ENCODE results near the gene ASB1.
"Not testable (repeated sequence)": the region's sequence is repeated elsewhere in the genome, so short reads cannot be mapped to it uniquely, and the experiment has no call there.

Gene ASB1

DNA sequence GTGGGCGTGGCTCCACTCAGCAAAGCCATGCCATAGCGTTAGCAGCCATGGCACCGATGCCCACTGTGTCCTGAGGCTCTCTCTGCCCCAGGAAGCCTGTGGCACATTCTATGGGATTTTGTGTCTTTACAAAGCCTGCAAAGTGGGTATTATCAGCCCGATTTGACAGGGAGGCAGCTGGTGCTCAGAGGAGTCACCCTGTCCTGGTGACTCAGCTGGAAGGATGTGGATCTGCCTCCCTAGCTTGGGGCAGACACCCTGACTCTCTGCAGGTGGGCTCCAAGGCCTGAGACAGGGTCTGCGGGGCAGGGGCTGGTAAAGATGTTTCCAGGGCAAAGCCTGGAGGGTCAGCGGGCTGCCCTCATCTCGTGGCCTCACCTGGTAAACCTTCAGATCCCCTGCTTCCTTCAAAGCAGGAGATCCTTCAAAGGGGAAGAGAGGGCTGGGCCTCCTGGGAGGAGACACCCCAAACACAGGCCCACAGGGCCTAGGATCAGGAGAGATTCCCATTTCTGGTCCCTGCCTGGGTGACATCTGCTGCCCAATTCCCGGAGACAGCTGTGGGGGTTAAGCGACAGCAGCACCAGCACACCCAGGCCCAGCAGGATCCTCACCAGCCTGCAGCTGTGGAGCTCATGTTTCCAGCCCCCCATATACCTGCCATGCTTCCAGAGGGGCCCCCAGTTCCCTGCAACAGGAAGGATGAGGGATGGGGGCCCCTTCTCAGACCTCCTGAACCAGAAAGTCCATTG lies 3.0 kb upstream of the ASB1 start:
- no peak for DNase-seq (ENCODE audit: low read depth)

DNA sequence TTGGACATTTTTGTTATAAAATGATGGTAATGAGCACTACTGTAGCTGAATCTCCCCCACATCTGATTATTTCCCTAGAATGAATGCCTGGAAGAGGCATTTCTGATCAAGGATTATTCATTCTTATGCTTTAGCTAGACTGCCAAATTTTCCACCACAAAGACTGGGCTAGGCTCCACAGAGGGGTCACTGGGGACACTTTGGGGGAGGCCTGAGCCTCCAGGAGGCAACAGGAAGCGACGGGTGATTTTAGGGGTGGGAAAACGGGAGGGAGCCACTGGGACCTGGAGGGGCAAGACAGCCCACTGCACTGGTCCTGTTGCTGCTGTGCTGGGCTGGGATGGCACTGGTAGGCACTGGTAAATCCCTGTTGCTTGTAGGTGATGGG lies 2.4 kb upstream of the ASB1 start:
- DNase-seq (ENCODE audit: low read depth): no peak

DNA sequence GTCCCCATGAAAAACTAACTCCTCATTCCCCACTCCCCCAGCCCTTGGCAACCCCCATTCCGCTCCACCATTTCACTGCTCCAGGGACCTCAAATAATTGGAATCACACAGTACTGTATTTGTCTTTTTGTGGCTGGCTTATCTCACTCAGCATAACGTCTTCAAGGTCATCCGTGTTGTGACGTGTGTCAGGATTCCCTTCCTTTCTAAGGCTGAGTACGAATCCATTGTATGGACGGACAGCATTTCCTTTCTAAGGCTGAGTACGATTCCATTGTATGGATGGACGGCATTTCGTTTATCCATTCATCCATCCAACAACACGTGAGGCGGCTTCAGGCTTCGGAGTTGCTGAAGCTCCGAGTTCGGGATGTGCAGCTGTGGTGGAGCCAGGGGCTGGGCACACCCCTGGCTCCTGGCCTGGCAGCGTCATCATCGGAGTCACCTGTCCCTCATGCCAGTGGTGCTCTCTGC lies 1.2 kb upstream of the ASB1 start:
- no peak for DNase-seq (ENCODE audit: low read depth)

DNA sequence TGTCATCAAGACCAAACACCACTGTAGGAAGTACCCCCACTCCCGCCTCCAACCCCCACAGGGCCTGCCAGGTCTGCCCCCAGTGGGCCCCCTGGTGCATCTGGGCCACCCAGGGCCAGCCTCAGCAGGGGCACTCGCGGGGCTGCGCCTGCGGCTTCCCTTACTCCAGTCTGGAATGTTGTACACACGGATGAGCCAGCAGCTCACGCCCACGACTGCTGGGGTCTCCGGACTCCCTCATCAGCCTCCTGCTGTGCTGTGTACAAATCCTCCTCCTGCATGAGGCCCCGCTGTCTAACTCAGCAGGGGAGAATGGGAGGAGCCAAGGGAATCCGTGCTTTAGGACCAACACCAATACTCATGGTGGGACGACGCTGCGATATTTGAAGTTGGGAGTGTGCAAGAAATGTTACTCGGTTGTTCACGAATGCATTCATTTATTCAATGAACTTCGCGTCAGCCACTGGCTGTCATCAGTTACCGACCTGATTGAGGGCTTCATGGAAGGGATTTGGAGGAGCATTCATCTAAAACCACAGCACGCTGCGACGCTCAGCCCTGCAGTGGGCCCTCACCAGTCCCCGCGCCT lies 654 bp upstream of the ASB1 start:
- no peak for DNase-seq (ENCODE audit: low read depth)

DNA sequence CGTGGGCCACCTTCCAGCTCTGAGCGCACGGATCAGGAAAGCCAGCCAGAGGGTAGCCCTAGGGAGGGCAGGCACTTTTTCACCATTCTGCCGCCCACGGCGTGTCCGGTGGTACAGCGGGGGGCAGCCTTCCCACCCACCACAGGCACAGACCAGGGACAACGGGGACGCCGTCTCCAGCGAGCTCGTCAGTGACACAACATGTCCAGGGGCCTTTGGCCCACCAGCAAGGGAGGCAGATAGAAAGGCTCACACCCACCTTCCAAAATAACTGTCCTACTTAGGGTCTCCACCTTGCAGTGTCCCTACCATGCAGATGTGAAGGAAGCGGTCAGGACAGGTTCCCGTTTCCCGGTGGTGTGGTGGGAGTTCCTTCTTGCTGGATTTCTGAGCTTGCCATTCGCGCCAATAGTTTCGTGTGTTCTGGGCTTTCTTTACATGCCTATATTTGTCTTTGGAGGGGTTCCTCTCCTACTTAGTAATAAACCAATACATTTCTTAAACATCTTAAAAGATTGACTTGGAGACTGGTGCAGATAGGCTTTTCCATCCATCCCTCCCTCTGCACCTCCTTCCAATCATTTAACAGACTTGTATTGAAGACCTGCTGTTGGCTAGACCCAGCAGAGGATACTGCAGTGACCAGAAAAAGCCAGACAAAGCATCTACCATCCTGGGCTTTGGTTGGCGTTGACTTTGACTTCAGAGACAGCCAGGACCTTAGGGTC lies 872 bp downstream of the ASB1 start:
- DNase-seq (ENCODE audit: low read depth): no peak

DNA sequence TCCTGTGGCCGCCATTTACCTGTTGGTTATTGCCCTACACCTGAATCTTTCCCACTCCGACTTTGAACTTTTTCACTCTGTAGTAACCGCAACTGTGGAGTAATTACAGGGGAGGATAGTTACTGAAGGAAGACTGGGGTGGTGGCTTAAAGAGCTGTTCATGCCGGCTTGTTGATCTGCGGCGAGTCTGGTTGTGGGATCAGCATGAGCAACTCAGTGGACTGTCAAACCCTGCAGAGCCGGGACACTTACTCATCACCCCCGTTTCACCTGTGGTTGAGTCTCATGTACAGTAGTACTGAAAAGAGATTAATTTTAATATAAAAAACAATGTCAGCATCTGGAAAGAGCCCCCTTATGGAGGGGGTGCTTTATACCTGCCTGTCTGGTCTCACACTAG lies 2.1 kb downstream of the ASB1 start:
- no peak for DNase-seq (ENCODE audit: low read depth)

DNA sequence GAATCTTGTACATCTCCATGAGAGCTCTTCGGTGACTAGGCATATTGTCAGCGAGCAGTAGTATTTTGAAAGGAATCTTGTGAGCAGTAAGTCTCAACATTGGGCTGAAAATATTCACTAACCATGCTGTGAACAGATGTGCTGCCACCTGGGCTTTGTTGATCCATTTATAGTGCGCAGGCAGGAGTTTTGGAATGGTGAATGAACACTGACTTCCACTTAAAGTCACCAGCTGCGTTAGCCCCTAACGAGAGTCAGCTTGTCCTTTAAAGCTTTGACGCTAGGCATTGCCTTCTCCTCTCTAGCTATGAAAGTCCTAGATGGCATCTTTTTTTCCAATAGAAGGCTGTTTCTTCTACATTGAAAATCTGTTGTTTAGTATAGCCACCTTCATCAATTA lies 4.1 kb downstream of the ASB1 start:
- DNase-seq (ENCODE audit: low read depth): no peak

DNA sequence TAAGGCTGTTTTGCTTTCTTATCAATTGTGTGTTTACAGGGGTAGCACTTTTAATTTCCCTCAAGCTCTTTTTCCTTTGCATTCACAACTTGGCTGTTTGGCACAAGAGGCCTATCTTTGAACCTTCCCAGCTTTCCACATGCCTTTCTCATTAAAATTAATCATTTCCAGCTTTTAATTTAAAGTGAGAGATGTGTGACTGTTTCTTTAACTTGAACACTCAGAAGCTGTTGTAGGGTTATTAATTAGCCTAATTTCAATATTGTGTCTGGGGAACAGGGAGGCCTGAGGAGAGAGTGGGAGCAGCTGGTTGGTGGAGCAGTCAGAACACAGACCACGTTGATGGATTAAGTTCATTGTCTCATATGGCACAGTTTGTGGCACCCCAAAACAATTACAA lies 4.7 kb downstream of the ASB1 start:
- no peak for DNase-seq (ENCODE audit: low read depth)

DNA sequence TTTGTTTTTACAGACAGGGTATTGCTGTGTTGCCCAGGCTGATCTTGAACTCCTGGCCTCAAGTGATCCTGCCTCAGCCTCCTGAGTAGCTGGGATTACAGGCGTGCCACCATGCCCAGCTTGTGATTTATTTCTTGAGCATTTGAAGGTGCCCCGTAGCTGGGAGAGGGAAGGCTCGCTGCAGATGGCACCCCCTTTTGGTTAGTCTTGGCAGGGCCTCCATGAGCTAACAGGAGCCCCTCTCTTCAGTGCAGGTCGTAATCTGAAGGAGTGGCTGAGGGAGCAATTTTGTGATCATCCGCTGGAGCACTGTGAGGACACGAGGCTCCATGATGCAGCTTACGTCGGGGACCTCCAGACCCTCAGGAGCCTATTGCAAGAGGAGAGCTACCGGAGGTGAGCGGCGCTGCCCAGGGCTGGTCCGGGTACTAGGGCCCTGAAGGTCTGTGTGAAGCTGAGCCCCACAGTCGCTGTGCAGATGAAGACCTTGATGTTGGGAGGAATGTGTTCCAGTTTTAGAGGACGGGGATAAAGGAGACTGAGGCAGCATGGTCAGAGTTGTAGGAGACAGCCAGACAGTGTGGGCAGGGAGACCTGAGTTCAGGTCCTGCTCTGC lies 6.7 kb downstream of the ASB1 start:
- DNase-seq (ENCODE audit: low read depth): no peak

DNA sequence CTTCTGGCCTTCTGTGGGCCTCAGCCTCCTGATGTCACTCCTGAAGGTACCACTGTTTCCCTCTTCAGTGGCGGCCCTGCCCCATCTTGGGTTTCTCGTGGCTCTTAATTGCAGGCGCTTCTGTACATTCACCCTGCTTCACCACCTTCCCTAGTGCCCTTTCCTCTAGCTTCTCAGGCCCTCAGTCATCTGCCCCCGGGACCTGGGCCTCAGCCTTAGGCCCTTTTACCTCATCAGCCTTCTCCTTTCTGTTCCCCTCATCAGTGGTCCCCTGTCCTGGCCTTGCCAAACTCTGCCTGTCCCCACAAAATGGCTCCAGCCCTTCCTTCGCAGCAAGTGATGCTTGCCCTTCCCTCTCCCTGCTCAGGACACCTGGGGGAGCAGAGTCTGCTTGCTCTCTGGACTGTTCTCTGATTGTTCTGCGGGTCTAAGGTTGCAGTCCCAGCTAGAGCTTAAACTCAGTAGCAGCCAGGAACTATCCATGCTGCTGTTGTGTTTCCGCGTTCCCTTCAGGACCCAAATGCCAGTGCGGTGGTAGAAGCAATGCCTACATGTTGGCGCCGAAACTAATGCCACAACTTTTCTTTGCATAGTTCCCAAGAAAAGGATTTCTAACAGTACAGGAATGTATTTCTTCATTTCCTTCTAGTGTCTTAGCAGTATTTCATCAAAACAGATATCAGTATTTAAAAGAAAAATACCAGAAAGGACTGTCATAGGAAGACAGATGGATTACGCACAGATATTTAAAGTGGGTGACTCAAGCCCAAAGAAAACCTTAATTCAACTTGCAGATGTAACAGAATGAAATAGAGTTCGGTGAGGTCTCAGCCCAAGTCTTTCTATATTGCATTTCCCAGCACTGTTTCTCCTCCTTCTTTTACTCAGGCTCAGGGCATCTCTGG lies 7.5 kb downstream of the ASB1 start:
- no peak for DNase-seq (ENCODE audit: low read depth)

DNA sequence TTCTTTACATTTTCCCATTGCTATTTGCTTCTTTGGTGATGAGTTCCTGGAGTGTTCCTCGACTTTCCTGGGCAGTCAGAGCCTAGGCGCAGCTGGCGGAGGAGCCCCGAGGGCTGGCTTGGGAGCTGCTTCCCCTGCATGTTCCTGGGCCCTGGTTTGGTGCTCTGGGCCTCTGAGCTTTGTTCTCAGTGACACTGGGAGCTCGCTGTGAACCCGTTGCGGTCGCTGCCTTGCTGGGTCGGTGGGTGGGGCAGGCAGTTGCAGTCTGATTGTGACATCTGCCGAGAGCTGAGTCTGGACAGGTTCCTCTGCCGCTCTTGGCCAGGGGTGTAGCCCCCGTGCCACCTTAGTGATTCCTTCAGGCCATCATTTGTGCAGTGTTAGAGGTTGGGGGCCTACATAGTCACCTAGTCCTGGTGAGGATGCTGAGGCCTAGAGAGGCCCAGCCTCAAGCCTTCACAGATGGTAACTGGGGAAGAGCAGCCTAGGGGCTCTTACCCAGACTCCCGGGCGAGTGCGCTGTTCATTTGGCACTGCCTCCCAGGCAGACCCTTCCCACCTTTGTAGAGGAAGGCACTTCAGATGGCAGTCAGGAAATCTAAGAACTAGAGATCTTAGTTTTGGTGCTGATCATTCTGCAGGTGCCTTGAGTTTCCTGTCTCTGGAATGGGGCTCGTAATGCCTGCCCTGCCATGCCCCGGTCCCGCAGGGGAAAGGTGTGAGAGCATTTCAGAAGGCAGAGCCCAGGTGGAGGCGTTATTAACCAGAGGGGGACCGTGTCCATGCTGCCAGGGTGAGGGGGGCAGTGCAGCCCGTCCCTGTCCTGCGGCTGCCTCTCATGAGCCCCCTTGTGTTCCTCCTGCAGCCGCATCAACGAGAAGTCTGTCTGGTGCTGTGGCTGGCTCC lies 8.4 kb downstream of the ASB1 start:
- DNase-seq (ENCODE audit: low read depth): no peak

DNA sequence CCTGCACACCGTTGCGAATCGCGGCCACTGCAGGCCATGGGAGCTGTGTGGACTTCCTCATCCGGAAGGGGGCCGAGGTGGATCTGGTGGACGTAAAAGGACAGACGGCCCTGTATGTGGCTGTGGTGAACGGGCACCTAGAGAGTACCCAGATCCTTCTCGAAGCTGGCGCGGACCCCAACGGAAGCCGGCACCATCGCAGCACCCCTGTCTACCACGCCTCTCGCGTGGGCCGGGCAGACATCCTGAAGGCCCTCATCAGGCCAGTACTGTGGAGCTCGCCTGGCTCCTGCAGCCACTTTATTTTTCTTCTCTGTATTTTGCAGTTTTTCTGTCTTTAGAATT lies 9.0 kb downstream of the ASB1 start:
- DNase-seq (ENCODE audit: low read depth): no peak

DNA sequence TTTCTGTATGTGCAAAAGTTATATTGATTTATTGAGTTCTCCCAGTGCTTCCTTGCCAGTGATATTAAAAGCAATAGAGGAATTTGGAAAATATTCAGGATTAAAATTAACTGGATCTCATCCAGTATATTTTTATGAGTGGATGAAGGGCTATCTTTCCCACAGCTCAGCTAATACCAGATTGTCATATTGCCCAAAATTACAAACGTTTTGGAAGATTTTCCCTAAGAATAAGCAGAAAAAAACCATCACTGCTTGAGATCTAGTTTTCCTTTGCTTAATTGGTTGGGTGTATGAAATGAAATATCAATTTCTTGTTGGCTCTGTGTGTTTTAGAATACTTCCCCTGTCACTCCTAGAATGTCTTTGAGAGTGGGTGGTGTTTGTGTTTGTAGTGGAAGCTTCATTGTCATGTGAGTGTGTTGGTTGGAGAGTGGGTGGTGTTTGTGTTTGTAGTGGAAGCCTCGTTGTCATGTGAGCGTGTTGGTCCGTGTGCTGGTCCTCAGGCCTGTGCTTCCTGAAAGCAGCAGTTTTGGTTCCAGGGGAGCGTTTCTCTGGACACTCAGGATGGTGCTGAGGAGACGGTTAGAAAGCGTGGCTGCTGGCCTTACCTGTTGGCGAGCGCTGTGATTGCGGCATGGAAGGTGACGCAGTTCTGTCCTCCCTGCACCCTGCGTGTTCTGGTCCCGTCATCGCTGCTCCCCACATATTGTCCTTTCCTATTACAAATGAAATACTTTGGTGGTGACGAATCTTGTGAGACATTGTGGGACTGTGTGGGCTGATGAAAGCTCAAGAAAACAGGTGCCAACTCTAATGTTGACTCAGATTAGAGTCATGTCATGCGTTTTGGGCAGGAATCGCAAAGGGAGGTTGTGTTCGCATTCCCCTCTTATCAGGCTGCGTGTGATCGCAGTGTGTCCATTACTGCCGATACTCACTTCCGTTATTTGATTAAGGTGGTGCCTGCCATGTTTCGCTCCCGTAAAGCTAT lies 12.4 kb downstream of the ASB1 start:
- DNase-seq (ENCODE audit: low read depth): peak; percentile 49

DNA sequence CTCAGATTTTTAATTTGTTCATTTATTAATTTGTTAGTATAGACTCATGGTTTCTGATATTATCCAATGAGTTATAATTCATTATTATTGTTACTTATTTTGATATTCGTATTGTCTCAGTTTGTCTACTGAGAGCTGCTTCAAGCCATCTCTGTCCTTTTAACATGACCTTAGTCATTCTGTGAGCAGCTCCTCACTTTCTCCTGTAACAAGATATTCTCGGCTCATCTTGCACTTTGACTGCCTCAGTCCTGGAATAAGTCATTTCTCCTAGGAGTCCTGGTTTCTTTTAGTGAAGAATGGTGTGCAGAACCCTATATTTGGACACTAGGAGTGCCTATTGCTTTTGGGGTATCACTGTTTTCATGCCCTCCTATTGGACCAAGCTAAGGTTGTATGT lies 13.2 kb downstream of the ASB1 start:
- no peak for DNase-seq (ENCODE audit: low read depth)

DNA sequence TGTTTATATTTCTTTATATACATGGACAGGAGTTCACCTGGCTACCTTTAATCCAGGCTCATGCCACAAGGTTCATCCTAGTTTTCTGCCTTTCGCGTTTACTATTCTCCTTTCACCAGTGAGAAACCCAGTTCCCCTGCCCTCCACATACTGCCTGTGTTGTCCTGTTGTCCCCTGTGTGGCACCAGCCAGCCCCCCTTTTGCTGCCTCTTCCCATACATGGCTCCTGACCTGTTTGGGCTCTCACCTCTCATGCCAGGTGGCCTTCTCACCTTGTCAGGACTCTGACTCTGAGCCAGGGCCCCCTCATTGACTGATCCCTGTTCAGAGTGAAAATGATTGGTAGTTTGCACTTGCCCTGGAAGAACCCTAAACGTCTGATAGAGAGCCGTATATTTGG lies 13.6 kb downstream of the ASB1 start:
- no peak for DNase-seq (ENCODE audit: low read depth)

DNA sequence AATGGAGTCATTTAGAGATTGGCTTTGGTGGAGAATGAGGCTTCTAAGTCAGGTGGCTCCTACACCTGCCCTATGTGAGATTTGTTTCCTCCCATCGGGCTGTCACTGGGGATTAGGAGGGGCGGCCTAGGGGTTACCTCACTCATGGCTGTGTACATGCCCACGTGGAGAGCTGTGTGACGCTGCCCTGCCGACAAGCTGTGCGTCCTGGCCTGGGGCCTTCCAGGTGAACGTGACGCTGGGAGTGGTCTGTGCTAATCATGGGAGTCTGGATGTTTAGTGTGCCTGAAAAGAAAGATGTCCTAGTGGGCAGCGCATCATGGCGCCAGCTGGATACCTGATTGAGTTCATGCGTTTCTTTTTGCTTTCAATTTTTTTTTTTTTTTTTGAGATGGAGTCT lies 14.0 kb downstream of the ASB1 start:
- no peak for DNase-seq (ENCODE audit: low read depth)

DNA sequence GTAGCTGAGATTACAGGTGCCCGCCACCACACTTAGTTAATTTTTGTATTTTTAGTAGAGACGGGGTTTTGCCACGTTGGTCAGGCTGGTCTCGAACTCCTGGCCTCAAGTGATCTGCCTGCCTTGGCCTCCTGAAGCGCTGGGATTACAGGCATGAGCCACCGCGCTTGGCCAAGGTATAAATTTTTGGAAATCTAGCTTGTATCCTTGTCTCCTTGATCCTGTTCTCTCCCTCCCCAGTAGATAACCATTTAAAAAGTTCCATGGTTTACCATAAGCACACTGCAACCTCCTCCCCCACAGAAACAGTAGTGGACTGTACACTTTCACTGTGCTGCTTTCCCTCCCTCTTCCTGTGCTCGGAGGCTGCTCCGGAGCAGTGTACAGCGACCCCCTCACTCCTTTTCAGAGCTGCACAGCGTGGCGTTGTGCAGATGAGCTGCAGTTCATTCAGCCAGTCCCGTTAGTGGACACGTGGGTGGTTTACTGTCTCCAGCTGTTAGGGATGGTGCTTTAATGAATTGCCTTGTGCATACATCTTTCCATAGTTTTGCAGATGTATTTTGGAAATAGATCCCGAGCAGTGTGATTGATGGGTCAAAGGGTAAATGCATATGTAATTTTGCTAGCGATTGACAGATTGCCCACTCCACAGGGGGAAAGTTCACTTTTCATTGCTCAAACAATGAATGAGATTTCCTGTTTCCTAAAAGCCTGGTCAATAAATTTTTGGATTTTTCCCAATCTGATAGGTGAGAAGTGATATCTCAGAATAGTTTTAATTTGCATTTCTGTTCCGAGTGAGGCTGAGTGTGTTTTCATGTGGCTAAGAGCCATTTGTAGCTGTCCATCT lies 14.8 kb downstream of the ASB1 start:
- no peak for DNase-seq (ENCODE audit: low read depth)

DNA sequence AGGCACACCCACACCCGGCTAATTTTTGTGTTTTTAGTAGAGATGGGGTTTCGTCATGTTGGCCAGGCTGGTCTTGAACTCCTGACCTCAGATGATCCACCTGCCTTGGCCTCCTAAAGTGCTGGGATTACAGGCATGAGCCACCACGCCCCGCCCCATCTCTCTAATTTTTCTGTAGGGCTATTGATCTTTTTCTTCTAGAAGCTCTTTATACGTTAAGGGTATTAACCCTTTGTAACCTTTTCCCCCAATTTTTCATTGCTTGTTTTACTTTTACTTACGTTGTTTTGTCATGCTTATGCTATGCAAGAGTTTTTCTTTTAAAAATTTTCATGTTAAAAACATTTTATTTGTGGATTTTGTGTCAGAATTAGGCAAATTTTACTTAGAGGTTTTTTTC lies 15.5 kb downstream of the ASB1 start:
- not testable (repeated sequence) for DNase-seq (ENCODE audit: low read depth)

DNA sequence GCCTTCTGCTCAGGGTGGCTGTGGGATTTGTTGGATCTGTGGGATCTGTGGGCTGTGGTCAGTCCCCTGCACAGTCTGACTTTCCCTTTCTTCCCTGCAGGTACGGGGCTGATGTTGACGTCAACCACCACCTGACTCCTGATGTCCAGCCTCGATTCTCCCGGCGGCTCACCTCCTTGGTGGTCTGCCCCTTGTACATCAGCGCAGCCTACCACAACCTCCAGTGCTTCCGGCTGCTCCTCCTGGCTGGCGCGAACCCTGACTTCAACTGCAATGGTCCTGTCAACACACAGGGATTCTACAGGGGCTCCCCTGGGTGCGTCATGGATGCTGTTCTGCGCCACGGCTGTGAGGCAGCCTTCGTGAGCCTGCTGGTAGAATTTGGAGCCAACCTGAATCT lies 17.5 kb downstream of the ASB1 start:
- DNase-seq (ENCODE audit: low read depth): no peak

All from activated T-cell treated with anti-CD3 and anti-CD28 coated beads for 48 hours (primary cell).